Hypothalamus (tissue), 51 donors: ENCODE results near the gene MMP15.
"Not testable (repeated sequence)": the region's sequence is repeated elsewhere in the genome, so short reads cannot be mapped to it uniquely, and the experiment has no call there.

Source experiments
- DNase-seq, 51 donors: peaks; one replicate each; lab custom pipeline; 2025; lab: John Stamatoyannopoulos, UW

The MMP15 gene

GRCh38 chr16:58046054-58046881 lies 20.7 kb downstream of the MMP15 start:
- DNase-seq, result no peak

- DNase-seq, result no peak
Measured at GRCh38 chr16:58046936-58047335, 21.4 kb downstream of the MMP15 start.

- DNase-seq, result no peak
Measured at GRCh38 chr16:58047557-58048348, 22.2 kb downstream of the MMP15 start.

GRCh38 chr16:58048494-58049231 lies 23.1 kb downstream of the MMP15 start:
- DNase-seq, result no peak

GRCh38 chr16:58049232-58050185 lies 24.0 kb downstream of the MMP15 start:
- no peak for DNase-seq

- no peak for DNase-seq
Measured at GRCh38 chr16:58051296-58051695, 25.7 kb downstream of the MMP15 start.

- DNase-seq, result no peak
Measured at GRCh38 chr16:58051821-58052603, 26.5 kb downstream of the MMP15 start.

- DNase-seq, result no peak
Measured at GRCh38 chr16:58053682-58054005, 28.1 kb downstream of the MMP15 start.

- DNase-seq, result no peak
Measured at GRCh38 chr16:58054289-58054688, 28.7 kb downstream of the MMP15 start.

- DNase-seq, result no peak
Measured at GRCh38 chr16:58056580-58056979, 31.0 kb downstream of the MMP15 start.

GRCh38 chr16:58057121-58057520 lies 31.6 kb downstream of the MMP15 start:
- no peak for DNase-seq

- no peak for DNase-seq
Measured at GRCh38 chr16:58057784-58058183, 32.2 kb downstream of the MMP15 start.

GRCh38 chr16:58062821-58063220 lies 37.3 kb downstream of the MMP15 start:
- no peak for DNase-seq

- no peak for DNase-seq
Measured at GRCh38 chr16:58063377-58064076, 38.0 kb downstream of the MMP15 start.

- DNase-seq, result no peak
Measured at GRCh38 chr16:58070585-58070984, 45.0 kb downstream of the MMP15 start.

- not testable (repeated sequence) for DNase-seq
Measured at GRCh38 chr16:58072134-58072533, 46.6 kb downstream of the MMP15 start.

- DNase-seq, result not testable (repeated sequence)
Measured at GRCh38 chr16:58073086-58073485, 47.5 kb downstream of the MMP15 start.

GRCh38 chr16:58074657-58075056 lies 49.1 kb downstream of the MMP15 start:
- DNase-seq, result no peak

- DNase-seq, result no peak
Measured at GRCh38 chr16:58076514-58076913, 51.0 kb downstream of the MMP15 start.
